PC-3 (cell line): ENCODE results near the gene GALK2. TPM values are rescaled to one million over a fixed set of nuclear protein-coding genes. Genes with fewer than 3 reads are reported as not detected.
"Not testable (repeated sequence)": the region's sequence is repeated elsewhere in the genome, so short reads cannot be mapped to it uniquely, and the experiment has no call there.

Experiments
- ATAC-seq: fragments of 200-7000 bp; cut with Tn5 transposase; 2 replicates; pipeline ENCODE4 v1.9.1; 2020; ENCODE audit warnings: mild to moderate bottlenecking, moderate library complexity
- BruUV-seq: library from RNA; stranded (reverse); fragments of 400-500 nt; replicated peaks from 2 replicates; lab custom pipeline; 2021; lab: Mats Ljungman, UMichigan
- CTCF ChIA-PET: fragments of 300-600 bp; sonication (Branson Sonifier 250); formaldehyde crosslinking; loops from one replicate; lab custom pipeline; 2022; ENCODE audit warnings: antibody characterized with exemption; lab: Charles Lee
- POLR2A ChIA-PET: fragments of 300-600 bp; sonication (Branson Sonifier 250); formaldehyde crosslinking; loops from one replicate; lab custom pipeline; 2022; ENCODE audit warnings: antibody characterized with exemption; ENCODE audit not compliant: unreplicated experiment; lab: Charles Lee
- DNase-seq: peaks from one replicate; pipeline ENCODE4 v3.0.0-alpha.2; 2015
- H2AFZ ChIP-seq: fragments of 300-600 bp; sonication (generic); 2 replicates; pipeline ENCODE4 v1.6.0; 2016; ENCODE audit warnings: antibody characterized with exemption, low read length
- H3F3A ChIP-seq: fragments of 300-600 bp; sonication (generic); one replicate; pipeline ENCODE4 v1.6.0; 2017; ENCODE audit warnings: antibody characterized with exemption, low read length, control low read depth, mild to moderate bottlenecking; ENCODE audit not compliant: unreplicated experiment
- H3K27ac ChIP-seq: fragments of 300-600 bp; sonication (generic); 2 replicates; pipeline ENCODE4 v1.5.1; 2016; ENCODE audit warnings: mild to moderate bottlenecking, low read length
- H3K27me3 ChIP-seq: fragments of 300-600 bp; sonication (generic); 2 replicates; pipeline ENCODE4 v1.6.1; 2016; ENCODE audit warnings: low read length, mixed read lengths
- H3K36me3 ChIP-seq: fragments of 300-600 bp; sonication (generic); 2 replicates; pipeline ENCODE4 v1.6.1; 2016; ENCODE audit warnings: low read depth, mixed run types, low read length, mixed read lengths
- H3K4me1 ChIP-seq: fragments of 300-600 bp; sonication (generic); 2 replicates; pipeline ENCODE4 v1.5.1; 2016; ENCODE audit warnings: low read length; ENCODE audit not compliant: insufficient read depth
- H3K4me2 ChIP-seq: fragments of 300-600 bp; sonication (generic); 2 replicates; pipeline ENCODE4 v1.6.0; 2016; ENCODE audit warnings: low read length
- H3K4me3 ChIP-seq: fragments of 300-600 bp; sonication (generic); 2 replicates; pipeline ENCODE4 v1.5.1; 2016; ENCODE audit warnings: mild to moderate bottlenecking, low read length, mixed read lengths
- H3K79me2 ChIP-seq: fragments of 300-600 bp; sonication (generic); 2 replicates; pipeline ENCODE4 v1.6.1; 2017; ENCODE audit warnings: low read length, mixed read lengths
- H3K9ac ChIP-seq: fragments of 300-600 bp; sonication (generic); 2 replicates; pipeline ENCODE4 v1.6.0; 2016; ENCODE audit warnings: mild to moderate bottlenecking, low read length
- H3K9me2 ChIP-seq: fragments of 300-600 bp; sonication (generic); replicated peaks from 2 replicates; pipeline ENCODE4 v1.6.1; 2016; ENCODE audit warnings: mixed run types, low read length, mixed read lengths
- H3K9me3 ChIP-seq: fragments of 300-600 bp; sonication (generic); 2 replicates; pipeline ENCODE4 v1.6.1; 2016; ENCODE audit warnings: low read length, mixed read lengths
- H4K20me1 ChIP-seq: fragments of 300-600 bp; sonication (generic); 2 replicates; pipeline ENCODE4 v1.6.1; 2016; ENCODE audit warnings: low read length, mixed read lengths
- CTCF ChIP-seq: fragments of 300-600 bp; sonication (generic); conservative IDR thresholded peaks from 2 replicates; pipeline ENCODE4 v1.5.1; 2017; ENCODE audit warnings: antibody characterized with exemption, low read depth, mild to moderate bottlenecking, low read length
- EZH2 ChIP-seq: fragments of 300-600 bp; sonication (generic); IDR thresholded peaks from one replicate; pipeline ENCODE4 v1.6.1; 2017; ENCODE audit warnings: antibody characterized with exemption, mild to moderate bottlenecking, low read length; ENCODE audit not compliant: unreplicated experiment
- EZH2phosphoT487 ChIP-seq: fragments of 300-600 bp; sonication (generic); IDR thresholded peaks from 2 replicates; pipeline ENCODE4 v1.6.1; 2018; ENCODE audit warnings: mild to moderate bottlenecking, antibody characterized with exemption, low read length, borderline replicate concordance
- intact Hi-C: fragments of 100-400 bp; cut with micrococcal nuclease; formaldehyde crosslinking; loops from 2 replicates; pipeline ENCODE4 v1.9.0; 2023
- total RNA-seq: library from RNA; depleted of rRNA; stranded (reverse); fragments of >200 nt; gene quantifications from 2 replicates; pipeline ENCODE4 v1.2.3, GENCODE V29; 2014

Gene GALK2
- total RNA-seq, 1 experiment from 2014 or later, result 27.2 TPM

DNA sequence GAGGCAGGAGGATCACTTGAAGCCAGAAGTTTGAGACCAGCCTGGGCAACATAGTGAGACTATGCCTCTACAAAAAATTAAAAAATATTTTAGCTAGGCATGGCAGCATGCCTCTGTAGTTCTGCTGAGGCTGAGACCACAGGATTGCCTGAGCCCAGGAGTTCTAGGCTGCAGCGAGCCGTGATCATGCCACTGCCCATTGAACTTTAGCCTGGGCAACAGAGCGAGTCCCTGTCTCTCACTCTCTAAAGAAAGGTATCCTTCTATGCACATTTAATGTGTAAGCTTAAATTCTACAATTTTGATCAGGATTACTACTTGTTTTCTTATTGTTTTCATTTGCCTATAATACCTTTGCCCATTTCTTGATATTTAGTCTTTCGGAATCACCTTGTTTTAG, 26.8 kb downstream of the GALK2 start:
- intact Hi-C loops, result no loop called here
- CTCF ChIA-PET, result no interaction called here

DNA sequence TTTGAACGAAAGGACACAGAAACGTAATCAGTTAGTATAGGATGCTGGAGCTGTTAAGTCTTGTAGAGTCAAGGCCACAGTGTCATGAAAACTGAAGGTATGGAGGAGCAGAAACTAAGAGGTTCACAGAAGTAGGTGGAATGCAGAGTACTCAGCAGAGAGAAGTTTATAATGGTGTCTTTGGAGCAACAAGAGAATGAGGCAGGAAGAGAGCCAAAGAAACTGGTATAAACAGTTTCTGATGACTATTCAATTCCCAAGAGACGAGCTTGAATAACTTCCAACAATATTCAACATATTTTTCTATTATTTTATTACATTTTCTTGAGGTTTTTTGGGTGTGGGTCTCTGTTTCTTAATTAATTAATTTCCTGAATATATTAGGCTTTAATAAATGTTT, 29.6 kb downstream of the GALK2 start:
- no peak overlapping the region for H3K9ac ChIP-seq
- H3K4me2 ChIP-seq, result no peak overlapping the region
- no peaks in the 10 kb centered on the region for H3F3A ChIP-seq
- no peaks in the 10 kb centered on the region for H3K27me3 ChIP-seq
- POLR2A ChIA-PET, result no interaction called here
- CTCF ChIA-PET, result no interaction called here
- no peak for DNase-seq
- TF ChIP-seq EZH2phosphoT487, result no peak
- TF ChIP-seq EZH2, result no peak
- no peak for TF ChIP-seq CTCF
- no peak overlapping the region for H3K27ac ChIP-seq
- no peaks in the 10 kb centered on the region for H3K9me3 ChIP-seq
- H3K9me2 ChIP-seq, result no peaks in the 10 kb centered on the region
- intact Hi-C loops, result no loop called here
- no peaks in the 10 kb centered on the region for H3K4me1 ChIP-seq
- no peak overlapping the region for H3K4me3 ChIP-seq
- no peak overlapping the region for H2AFZ ChIP-seq
- H3K36me3 ChIP-seq, result peaks cover 5% of the 10 kb centered on the region
- H3K79me2 ChIP-seq, result no peaks in the 10 kb centered on the region
- no peak for ATAC-seq
- H4K20me1 ChIP-seq, result no peaks in the 10 kb centered on the region
- no TSS peak for BruUV-seq

More for the DNA sequence above, 26.8 kb downstream of the GALK2 start:
- Histone ChIP-seq H3K79me2 (no peaks in the 10 kb centered on the region), H3K9me2 (no peaks in the 10 kb centered on the region), H4K20me1 (no peaks in the 10 kb centered on the region), H3K27ac (no peak overlapping the region), H3K27me3 (no peaks in the 10 kb centered on the region), H3K9me3 (no peaks in the 10 kb centered on the region), H3K4me2 (no peak overlapping the region), H3K9ac (no peak overlapping the region), H3K36me3 (no peaks in the 10 kb centered on the region; the same call in 1 of the 2 replicates), H3K4me3 (no peak overlapping the region), H3F3A (no peaks in the 10 kb centered on the region), H3K4me1 (no peaks in the 10 kb centered on the region), H2AFZ (no peak overlapping the region)
- no peak for ATAC-seq
- no peak for DNase-seq
- TF ChIP-seq EZH2phosphoT487 (no peak), CTCF (no peak), EZH2 (no peak)
- BruUV-seq, result no TSS peak
- POLR2A ChIA-PET, result no interaction called here

- H3K9me3 ChIP-seq, result no peaks in the 10 kb centered on the region
- peaks cover 5% of the 10 kb centered on the region for H3K36me3 ChIP-seq
- TF ChIP-seq EZH2 (no peak), CTCF (no peak), EZH2phosphoT487 (no peak)
- no peak overlapping the region for H3K4me2 ChIP-seq
- H3K27me3 ChIP-seq, result no peaks in the 10 kb centered on the region
- H3K4me3 ChIP-seq, result no peak overlapping the region
- H4K20me1 ChIP-seq, result no peaks in the 10 kb centered on the region
- ATAC-seq (no peak), DNase-seq (no peak)
- no peak overlapping the region for H3K27ac ChIP-seq
- POLR2A ChIA-PET, result no interaction called here
- intact Hi-C loops, result no loop called here
- no peaks in the 10 kb centered on the region for H3K9me2 ChIP-seq
- CTCF ChIA-PET, result no interaction called here
- H3F3A ChIP-seq, result no peaks in the 10 kb centered on the region
- no peaks in the 10 kb centered on the region for H3K4me1 ChIP-seq
- no peak overlapping the region for H3K9ac ChIP-seq
- no TSS peak for BruUV-seq
- H2AFZ ChIP-seq, result no peak overlapping the region
- no peaks in the 10 kb centered on the region for H3K79me2 ChIP-seq
Observed at GRCh38 chr15:49200347-49200746, 30.3 kb downstream of the GALK2 start.

GRCh38 chr15:49208102-49208501, 38.1 kb downstream of the GALK2 start:
- DNase-seq, BruUV-seq, CTCF ChIA-PET, POLR2A ChIA-PET, H3K27me3 ChIP-seq, H3K36me3 ChIP-seq, H3K9ac ChIP-seq, H2AFZ ChIP-seq, H3K4me3 ChIP-seq, H3K4me2 ChIP-seq, H3F3A ChIP-seq, H3K9me2 ChIP-seq, H3K4me1 ChIP-seq, H4K20me1 ChIP-seq, intact Hi-C loops, ATAC-seq, H3K27ac ChIP-seq, H3K9me3 ChIP-seq: not testable (repeated sequence)
- peaks cover 15% of the 10 kb centered on the region; the same call in 1 of the 2 replicates for H3K79me2 ChIP-seq
